GM04504 (cell line): ENCODE data around the gene AK2.
"Not testable (repeated sequence)": the region's sequence is repeated elsewhere in the genome, so short reads cannot be mapped to it uniquely, and the experiment has no call there.

Experiments used
- DNase-seq: peaks from one replicate; pipeline ENCODE4 v3.0.0-alpha.2; 2012; ENCODE audit warnings: low read depth

Gene AK2

GRCh38 chr1:32998997-32999396 is 37.7 kb downstream of the AK2 start:
- no peak for DNase-seq

DNA sequence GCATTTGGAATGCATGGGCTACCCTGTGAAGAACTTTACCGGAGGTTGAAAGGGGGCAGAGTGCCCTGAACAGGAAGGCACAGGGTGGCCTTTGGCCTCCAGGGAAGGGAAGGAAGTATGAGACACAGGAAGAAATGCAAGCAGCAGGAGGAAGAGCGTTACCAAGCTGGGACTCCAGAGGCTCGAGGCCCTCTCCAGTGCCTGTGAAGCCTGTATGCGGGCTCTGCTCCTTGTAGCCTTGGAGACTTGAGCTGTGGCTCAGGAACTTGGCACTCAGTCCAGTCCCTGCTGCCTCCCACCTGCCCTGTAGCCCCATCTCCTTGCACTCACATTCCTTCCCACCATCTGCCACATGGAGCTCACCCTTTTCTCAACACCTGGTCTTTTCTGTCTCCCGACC is 38.6 kb downstream of the AK2 start:
- no peak for DNase-seq

- DNase-seq: peak; percentile 66
Measured at GRCh38 chr1:32997381-32997891, 39.2 kb downstream of the AK2 start.

DNA sequence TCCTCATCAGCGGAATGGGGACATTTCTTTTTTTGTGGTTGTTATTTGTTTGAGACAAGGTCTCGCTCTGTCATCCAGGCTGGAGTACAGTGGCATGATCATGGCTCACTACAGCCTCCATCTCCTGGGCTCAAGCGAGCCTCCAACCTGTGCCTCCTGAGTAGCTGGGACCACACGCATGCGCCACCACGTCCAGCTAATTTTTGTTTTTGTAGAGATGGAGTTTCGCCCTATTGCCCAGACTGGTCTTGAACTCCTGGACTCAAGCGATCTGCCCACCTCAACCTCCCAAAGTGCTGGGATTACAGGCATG is 43.4 kb downstream of the AK2 start:
- not testable (repeated sequence) for DNase-seq

GRCh38 chr1:32992489-32993323 is 44.0 kb downstream of the AK2 start:
- peak; percentile 90 for DNase-seq

DNA sequence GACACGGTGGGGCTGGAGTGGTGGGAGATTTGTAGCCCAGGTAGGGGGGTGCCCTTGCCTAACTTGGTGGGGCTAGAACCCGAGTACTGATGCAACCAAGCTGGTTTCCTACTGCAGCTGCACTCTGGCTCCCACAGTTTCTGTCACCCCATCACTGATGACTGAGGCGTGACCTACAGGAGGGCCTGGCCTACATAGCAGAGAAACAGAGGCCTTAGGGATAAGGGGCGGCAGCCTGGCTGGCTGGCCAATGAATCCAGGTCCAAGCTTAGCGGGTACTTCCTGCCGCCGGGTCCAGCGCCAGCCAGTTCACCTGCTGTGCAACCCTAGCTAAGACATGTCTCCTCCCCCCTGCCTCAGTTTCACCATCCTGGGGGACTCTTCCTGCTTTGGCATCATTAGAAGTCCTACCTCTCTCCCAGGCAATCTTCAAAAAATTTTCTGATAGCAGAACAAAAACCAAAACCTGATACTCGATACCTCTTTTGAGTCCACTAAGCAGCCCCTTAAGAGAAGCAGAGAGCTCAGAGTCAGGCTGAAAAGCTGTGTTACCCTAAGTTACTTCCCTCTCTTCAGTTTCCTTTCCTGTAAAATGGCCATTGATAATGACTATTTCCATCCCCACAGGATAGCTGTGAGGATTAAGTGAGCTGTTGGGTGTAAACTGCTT is 44.7 kb downstream of the AK2 start:
- DNase-seq: no peak

- no peak for DNase-seq
Measured at GRCh38 chr1:32991386-32991785, 45.3 kb downstream of the AK2 start.

DNA sequence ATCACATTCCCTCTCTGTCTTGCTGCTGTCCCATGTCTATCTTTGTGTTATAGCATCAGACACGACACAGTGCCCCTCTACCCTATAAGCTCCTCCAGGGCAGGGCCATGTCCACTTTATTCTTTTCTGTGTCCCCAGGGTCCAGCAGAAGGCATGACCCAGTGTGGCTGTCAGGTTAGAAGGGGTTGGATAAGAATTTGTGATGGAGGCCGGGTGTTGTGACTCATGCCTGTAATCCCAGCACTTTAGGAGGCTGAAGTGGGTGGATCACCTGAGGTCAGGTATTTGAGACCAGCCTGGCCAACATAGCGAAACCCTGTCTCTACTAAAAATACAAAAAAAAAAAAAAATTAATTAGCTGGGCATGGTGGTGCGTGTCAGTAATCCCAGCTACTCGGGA is 45.8 kb downstream of the AK2 start:
- DNase-seq: no peak

- DNase-seq: peak; percentile 92
Measured at GRCh38 chr1:32989160-32990050, 47.3 kb downstream of the AK2 start.

DNA sequence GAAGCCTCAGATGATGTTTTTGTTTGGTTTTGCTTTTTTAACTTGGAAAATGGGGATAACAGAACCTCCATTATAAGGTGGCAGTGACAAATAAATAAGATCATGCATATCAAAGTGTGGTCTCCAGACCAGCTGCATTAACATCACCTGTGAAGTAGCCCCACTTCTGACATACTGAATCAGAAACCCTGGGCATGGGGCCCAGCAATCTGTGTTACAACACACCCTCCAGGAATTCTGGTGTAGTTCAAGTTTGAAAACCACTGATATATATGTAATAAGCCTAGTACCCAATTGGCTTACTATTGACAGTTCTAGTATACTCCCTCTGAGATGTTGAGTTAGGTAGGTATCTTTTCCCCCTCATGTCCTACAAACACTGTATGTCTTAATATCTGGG is 48.0 kb downstream of the AK2 start:
- peak; percentile 61 for DNase-seq

GRCh38 chr1:32985226-32985625 is 51.5 kb downstream of the AK2 start:
- DNase-seq: no peak

- DNase-seq: peak; percentile 66
Measured at GRCh38 chr1:32984455-32985171, 52.1 kb downstream of the AK2 start.

DNA sequence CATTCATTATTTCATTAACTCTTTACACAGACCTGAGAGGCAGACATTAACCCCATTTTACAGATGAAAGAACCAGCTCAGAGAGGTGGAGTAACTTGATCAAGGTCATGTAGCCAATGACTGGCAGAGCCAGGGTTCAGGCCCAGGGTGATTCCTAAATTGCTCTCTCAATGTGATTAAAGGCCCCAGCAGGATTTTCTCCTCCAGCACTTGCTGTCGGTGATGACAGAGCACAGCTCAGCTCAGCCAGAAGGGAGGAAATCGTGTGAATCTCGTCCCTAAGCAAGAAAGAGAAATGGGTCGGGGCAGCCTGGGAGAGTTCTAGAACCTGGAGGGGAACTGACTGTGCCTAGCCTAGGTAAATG is 52.6 kb downstream of the AK2 start:
- no peak for DNase-seq

DNA sequence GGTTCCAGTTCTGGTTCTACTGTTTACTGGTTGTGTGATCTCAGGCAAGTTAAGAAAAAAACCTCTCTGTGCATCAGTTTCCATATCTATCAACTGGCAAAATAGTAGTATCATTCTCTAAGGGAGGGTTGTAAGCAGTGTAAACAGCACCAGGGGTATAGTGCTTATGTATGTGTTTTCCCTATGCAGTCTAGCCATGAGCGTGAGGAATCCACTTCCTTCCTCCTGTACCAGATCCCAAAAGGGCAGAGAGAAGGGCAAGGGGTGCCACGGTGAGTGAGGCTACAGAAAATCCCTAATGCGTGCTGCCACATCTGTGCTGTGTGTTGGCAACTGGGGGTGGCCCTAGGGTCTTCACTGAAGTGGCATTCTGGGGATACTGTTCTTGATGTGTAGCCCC is 53.7 kb downstream of the AK2 start:
- DNase-seq: no peak

DNA sequence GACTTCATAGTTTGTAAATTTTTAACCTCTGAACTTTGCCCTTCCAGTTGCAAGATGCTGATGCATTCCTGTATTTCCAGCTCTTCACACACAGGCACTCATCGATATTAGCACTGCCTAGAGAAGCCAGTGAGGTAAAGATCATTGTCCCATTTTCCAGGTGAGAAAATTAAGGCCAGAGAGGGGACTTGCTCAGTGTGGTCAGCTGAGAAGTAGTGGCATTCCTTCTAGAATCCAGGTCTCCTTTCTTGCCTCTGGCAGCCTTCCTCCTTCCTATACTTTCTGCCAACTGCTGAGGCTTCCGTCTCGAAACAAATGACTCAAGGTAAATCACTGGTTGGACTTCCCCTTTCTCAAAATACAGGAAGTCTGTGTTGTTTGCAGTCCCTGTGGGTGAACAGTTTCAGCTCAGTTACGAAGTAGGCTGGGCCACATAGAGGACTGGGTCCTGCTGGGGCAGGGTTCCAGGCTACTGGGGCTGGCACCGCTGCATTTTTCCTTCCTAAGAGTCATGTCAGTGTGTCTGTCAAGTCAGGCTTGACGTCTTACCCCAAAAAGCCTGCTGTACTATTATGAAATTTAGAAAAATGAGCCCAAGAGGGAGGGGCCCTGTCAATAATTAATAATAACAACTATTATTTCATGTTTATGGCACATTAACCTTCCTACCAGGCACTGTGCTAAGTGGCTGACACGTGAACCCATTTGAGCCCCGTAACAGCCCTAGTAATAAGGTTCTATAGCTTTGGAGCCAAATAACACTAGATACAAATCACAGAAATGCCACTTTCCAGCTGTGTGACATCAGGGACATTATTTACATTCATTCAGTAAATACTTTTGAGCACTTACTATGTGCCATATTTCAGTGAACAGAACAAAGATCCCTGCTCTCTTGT is 55.4 kb downstream of the AK2 start:
- DNase-seq: peak; percentile 57

- no peak for DNase-seq
Measured at GRCh38 chr1:32980080-32980479, 56.6 kb downstream of the AK2 start.

DNA sequence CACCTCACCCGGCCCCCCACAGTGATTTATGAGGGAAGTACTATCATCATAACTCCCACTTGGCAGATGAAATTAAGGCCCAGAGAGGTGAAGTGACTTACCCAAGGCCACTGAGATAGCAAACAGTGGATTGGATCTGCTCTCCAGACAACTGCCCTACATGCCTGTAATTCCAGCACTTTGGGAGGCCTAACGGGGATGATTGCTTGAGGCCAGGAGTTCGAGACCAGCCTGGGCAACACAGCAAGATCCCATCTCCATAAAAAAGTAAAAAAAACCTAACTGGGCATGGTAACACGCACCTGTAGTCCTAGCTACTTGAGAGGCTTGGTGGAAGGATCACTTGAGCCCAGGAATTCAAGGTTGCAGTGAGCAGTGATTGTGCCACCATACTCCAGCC is 57.8 kb downstream of the AK2 start:
- no peak for DNase-seq

- no peak for DNase-seq
Measured at GRCh38 chr1:32977546-32978087, 59.1 kb downstream of the AK2 start.

- DNase-seq: not testable (repeated sequence)
Measured at GRCh38 chr1:32975055-32975454, 61.6 kb downstream of the AK2 start.

DNA sequence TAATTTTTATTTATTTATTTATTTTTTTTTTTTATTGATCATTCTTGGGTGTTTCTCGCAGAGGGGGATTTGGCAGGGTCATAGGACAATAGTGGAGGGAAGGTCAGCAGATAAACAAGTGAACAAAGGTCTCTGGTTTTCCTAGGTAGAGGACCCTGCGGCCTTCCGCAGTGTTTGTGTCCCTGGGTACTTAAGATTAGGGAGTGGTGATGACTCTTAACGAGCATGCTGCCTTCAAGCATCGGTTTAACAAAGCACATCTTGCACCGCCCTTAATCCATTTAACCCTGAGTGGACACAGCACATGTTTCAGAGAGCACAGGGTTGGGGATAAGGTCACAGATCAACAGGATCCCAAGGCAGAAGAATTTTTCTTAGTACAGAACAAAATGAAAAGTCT is 63.2 kb downstream of the AK2 start:
- not testable (repeated sequence) for DNase-seq
